ENCODE data around the gene APOBEC3G. TPM values are rescaled to one million over a fixed set of nuclear protein-coding genes. Genes with fewer than 3 reads are reported as not detected.

APOBEC3G gene
- polyA plus RNA-seq, 1 of the 3 experiments (the other 2 are of a cell fraction), result not detected

DNA sequence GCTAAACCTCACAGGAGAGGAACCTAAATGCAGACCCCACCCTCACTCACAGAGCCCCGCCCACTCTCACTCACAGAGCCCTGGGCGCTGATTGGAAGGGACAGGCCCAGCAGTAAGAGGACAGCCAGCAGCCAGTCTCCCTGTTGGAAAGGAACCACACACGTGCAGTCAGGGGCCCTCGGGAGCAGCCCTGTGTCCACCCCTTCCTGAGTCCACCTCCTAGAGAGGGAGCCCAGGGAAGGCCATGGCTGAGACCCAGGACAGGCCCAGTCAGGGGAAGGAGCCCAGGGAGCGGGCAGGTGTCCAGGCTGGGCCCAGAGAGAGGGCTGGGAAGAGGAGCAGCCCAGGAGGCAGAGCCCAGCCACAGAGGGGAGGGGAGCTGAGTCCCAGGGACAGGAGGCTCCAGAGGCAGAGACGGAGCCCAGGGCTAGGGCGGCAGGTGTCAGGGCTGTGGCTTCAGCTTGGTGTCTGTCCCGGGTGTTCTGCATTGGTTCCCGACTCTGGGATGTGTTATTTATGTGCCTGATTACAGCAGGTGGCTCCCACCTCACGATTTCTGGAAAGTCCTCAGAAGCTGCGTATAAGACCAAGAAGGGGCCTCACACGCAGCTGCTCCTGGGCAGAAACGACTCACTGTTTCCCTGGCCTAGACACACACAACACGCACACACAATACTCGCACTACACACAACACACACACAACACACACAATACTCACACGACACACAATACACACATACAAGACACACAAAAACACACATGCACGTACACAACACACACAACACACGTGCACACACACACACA is 11.0 kb downstream of the APOBEC3G start:
- POLR2A ChIA-PET, result no interaction called here
- DNase-seq, result no peak
- no peak overlapping the region for H3K4me3 ChIP-seq (ENCODE audit: low read depth in 2 of 2, low read length in 1 of 2)
- H3K79me2 ChIP-seq (ENCODE audit: insufficient read depth), result no peaks in the 10 kb centered on the region
- no peak overlapping the region for H3K4me2 ChIP-seq
- H3K9me3 ChIP-seq, result no peaks in the 10 kb centered on the region
- CTCF ChIA-PET, result interaction anchor here (0.8 kb wide), 1 partner anchor 34 kb away, joined by 3 read pairs; no protein-coding TSS in a partner anchor
- H3F3A ChIP-seq (replicated peaks; ENCODE audit: insufficient read depth), result no peaks in the 10 kb centered on the region
- H3K36me3 ChIP-seq (replicated peaks in 1 of 2; ENCODE audit: control insufficient read depth in 1 of 2, insufficient read depth in 2 of 2, low read length in 1 of 2), result no peaks in the 10 kb centered on the region
- no peaks in the 10 kb centered on the region for H4K20me1 ChIP-seq (ENCODE audit: insufficient read depth)
- H3K27ac ChIP-seq (ENCODE audit: low read depth in 2 of 2, low read length in 1 of 2), result no peak overlapping the region; a peak in 1 of 4 replicates
- WGBS (ENCODE audit: low lambda C conversion rate), result 61% methylated on average over 5 of the region's 18 CpGs
- H3K27me3 ChIP-seq (ENCODE audit: insufficient read depth), result no peaks in the 10 kb centered on the region
- peaks cover 0 to 6% of the 10 kb centered on the region in 2 experiments; a peak in 1 of 4 replicates for H3K4me1 ChIP-seq (ENCODE audit: control insufficient read depth in 1 of 2, insufficient read depth in 2 of 2, low read depth in 1 of 2, low read length in 1 of 2)
- no peak overlapping the region for H2AFZ ChIP-seq (ENCODE audit: low read depth)
- H3K9ac ChIP-seq, result no peak overlapping the region
- no peak for TF ChIP-seq RXRA (IDR thresholded peaks at IDR 0.05; ENCODE audit: borderline replicate concordance, low read depth)
- TF ChIP-seq GATA2 (CRISPR knock-in tag; IDR thresholded peaks at IDR 0.05), result no peak
- no peak for TF ChIP-seq MXI1 (IDR thresholded peaks at IDR 0.05; ENCODE audit: low read depth, low read length)
- no peak for TF ChIP-seq RAD21 (IDR thresholded peaks at IDR 0.05; ENCODE audit: low read length)
- no peak for TF ChIP-seq TCF12 (IDR thresholded peaks at IDR 0.05)
- TF ChIP-seq, protein P1, sequence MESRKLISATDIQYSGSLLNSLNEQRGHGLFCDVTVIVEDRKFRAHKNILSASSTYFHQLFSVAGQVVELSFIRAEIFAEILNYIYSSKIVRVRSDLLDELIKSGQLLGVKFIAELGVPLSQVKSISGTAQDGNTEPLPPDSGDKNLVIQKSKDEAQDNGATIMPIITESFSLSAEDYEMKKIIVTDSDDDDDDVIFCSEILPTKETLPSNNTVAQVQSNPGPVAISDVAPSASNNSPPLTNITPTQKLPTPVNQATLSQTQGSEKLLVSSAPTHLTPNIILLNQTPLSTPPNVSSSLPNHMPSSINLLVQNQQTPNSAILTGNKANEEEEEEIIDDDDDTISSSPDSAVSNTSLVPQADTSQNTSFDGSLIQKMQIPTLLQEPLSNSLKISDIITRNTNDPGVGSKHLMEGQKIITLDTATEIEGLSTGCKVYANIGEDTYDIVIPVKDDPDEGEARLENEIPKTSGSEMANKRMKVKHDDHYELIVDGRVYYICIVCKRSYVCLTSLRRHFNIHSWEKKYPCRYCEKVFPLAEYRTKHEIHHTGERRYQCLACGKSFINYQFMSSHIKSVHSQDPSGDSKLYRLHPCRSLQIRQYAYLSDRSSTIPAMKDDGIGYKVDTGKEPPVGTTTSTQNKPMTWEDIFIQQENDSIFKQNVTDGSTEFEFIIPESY (IDR thresholded peaks at IDR 0.05; ENCODE audit: borderline replicate concordance, low read depth), result no peak
- TF ChIP-seq EP300 (IDR thresholded peaks at IDR 0.05; ENCODE audit: borderline replicate concordance in 1 of 2, low read depth in 1 of 2, low read length in 1 of 2), result no peak
- TF ChIP-seq RFX5 (IDR thresholded peaks at IDR 0.05; ENCODE audit: low read length), result no peak
- TF ChIP-seq, protein P2, sequence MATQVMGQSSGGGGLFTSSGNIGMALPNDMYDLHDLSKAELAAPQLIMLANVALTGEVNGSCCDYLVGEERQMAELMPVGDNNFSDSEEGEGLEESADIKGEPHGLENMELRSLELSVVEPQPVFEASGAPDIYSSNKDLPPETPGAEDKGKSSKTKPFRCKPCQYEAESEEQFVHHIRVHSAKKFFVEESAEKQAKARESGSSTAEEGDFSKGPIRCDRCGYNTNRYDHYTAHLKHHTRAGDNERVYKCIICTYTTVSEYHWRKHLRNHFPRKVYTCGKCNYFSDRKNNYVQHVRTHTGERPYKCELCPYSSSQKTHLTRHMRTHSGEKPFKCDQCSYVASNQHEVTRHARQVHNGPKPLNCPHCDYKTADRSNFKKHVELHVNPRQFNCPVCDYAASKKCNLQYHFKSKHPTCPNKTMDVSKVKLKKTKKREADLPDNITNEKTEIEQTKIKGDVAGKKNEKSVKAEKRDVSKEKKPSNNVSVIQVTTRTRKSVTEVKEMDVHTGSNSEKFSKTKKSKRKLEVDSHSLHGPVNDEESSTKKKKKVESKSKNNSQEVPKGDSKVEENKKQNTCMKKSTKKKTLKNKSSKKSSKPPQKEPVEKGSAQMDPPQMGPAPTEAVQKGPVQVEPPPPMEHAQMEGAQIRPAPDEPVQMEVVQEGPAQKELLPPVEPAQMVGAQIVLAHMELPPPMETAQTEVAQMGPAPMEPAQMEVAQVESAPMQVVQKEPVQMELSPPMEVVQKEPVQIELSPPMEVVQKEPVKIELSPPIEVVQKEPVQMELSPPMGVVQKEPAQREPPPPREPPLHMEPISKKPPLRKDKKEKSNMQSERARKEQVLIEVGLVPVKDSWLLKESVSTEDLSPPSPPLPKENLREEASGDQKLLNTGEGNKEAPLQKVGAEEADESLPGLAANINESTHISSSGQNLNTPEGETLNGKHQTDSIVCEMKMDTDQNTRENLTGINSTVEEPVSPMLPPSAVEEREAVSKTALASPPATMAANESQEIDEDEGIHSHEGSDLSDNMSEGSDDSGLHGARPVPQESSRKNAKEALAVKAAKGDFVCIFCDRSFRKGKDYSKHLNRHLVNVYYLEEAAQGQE (IDR thresholded peaks at IDR 0.05; ENCODE audit: low read depth, low read length), result no peak
- TF ChIP-seq, protein P3, sequence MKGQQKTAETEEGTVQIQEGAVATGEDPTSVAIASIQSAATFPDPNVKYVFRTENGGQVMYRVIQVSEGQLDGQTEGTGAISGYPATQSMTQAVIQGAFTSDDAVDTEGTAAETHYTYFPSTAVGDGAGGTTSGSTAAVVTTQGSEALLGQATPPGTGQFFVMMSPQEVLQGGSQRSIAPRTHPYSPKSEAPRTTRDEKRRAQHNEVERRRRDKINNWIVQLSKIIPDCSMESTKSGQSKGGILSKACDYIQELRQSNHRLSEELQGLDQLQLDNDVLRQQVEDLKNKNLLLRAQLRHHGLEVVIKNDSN (IDR thresholded peaks at IDR 0.05; ENCODE audit: borderline replicate concordance, low read depth), result no peak
- no peak for TF ChIP-seq TAF1 (IDR thresholded peaks at IDR 0.05; ENCODE audit: borderline replicate concordance, low read depth, low read length)
- TF ChIP-seq FOXM1 (IDR thresholded peaks at IDR 0.05; ENCODE audit: low read depth), result no peak
- TF ChIP-seq SMC3 (IDR thresholded peaks at IDR 0.05; ENCODE audit: low read depth, low read length), result no peak
- no peak for TF ChIP-seq TEAD4 (IDR thresholded peaks at IDR 0.05; ENCODE audit: borderline replicate concordance, insufficient read depth)
- H3K9me2 ChIP-seq, result no peaks in the 10 kb centered on the region

All from SK-N-SH (cell line).